Measurements from ENCODE around the gene EVI5.

GRCh38 chr1:92739669-92740524 is 45.0 kb downstream of the EVI5 start:
- TF ChIP-seq EZH2 (IDR thresholded peaks at IDR 0.05; ENCODE audit: borderline replicate concordance, insufficient read depth, low read length, poor library complexity, severe bottlenecking) (no peak), CTCF (IDR thresholded peaks at IDR 0.05; ENCODE audit: poor library complexity, severe bottlenecking) (no peak), TAF1 (IDR thresholded peaks at IDR 0.05; ENCODE audit: low read depth) (no peak), REST (IDR thresholded peaks at IDR 0.05; ENCODE audit: borderline replicate concordance) (no peak), MXI1 (conservative IDR thresholded peaks at IDR 0.05; ENCODE audit: poor library complexity, severe bottlenecking) (no peak), POLR2AphosphoS5 (IDR thresholded peaks at IDR 0.05) (no peak)
